GM12872 (cell line): ENCODE results near the gene S100A1.

Experiments
- CTCF ChIP-seq: IDR thresholded peaks from 3 replicates; pipeline ENCODE4 v1.5.1; 2011; ENCODE audit warnings: low read depth, mild to moderate bottlenecking, low read length, moderate library complexity; ENCODE audit not compliant: insufficient read depth

The S100A1 gene

GRCh38 chr1:153633754-153634665, 5.8 kb downstream of the S100A1 start, which contains the start of gene CHTOP:
TSS of gene CHTOP (plus strand) at chr1:153634066. CDS start at chr1:153636589, 2,523 bp downstream.
- no peak for TF ChIP-seq CTCF

- no peak for TF ChIP-seq CTCF
These were observed 7.6 kb downstream of the S100A1 start for GRCh38 chr1:153635872-153636271.

GRCh38 chr1:153636312-153636711, 8.1 kb downstream of the S100A1 start:
- no peak for TF ChIP-seq CTCF

- no peak for TF ChIP-seq CTCF
These were observed 10.0 kb downstream of the S100A1 start for GRCh38 chr1:153638261-153638660.

GRCh38 chr1:153639280-153639679, 11.0 kb downstream of the S100A1 start:
- TF ChIP-seq CTCF = no peak

GRCh38 chr1:153640861-153641260, 12.6 kb downstream of the S100A1 start:
- no peak for TF ChIP-seq CTCF

GRCh38 chr1:153642161-153642560, 13.9 kb downstream of the S100A1 start:
- no peak for TF ChIP-seq CTCF
